Measurements from ENCODE around the gene PRKCB.

Gene PRKCB

GRCh38 chr16:23867566-23867965 lies 31.8 kb downstream of the PRKCB start:
- no peak for DNase-seq

GRCh38 chr16:23868136-23868535 lies 32.4 kb downstream of the PRKCB start:
- DNase-seq = no peak

GRCh38 chr16:23869052-23869451 lies 33.3 kb downstream of the PRKCB start:
- no peak for DNase-seq

- no peak for DNase-seq
Observed at GRCh38 chr16:23871924-23872323, 36.1 kb downstream of the PRKCB start.

GRCh38 chr16:23874613-23875294 lies 39.0 kb downstream of the PRKCB start:
- no peak for DNase-seq

GRCh38 chr16:23876256-23876896 lies 40.6 kb downstream of the PRKCB start:
- no peak for DNase-seq

GRCh38 chr16:23877107-23878070 lies 41.6 kb downstream of the PRKCB start:
- no peak for DNase-seq

GRCh38 chr16:23879735-23880373 lies 44.1 kb downstream of the PRKCB start:
- DNase-seq = no peak

GRCh38 chr16:23889189-23889588 lies 53.4 kb downstream of the PRKCB start:
- no peak for DNase-seq

- DNase-seq = no peak
Observed at GRCh38 chr16:23893986-23894385, 58.2 kb downstream of the PRKCB start.

- DNase-seq = no peak
Observed at GRCh38 chr16:23895052-23895451, 59.3 kb downstream of the PRKCB start.

- no peak for DNase-seq
Observed at GRCh38 chr16:23896832-23897821, 61.3 kb downstream of the PRKCB start.

- DNase-seq = no peak
Observed at GRCh38 chr16:23898682-23899430, 63.1 kb downstream of the PRKCB start.

- no peak for DNase-seq
Observed at GRCh38 chr16:23899869-23900268, 64.1 kb downstream of the PRKCB start.

- DNase-seq = no peak
Observed at GRCh38 chr16:23900480-23901177, 64.8 kb downstream of the PRKCB start.

- DNase-seq = no peak
Observed at GRCh38 chr16:23901178-23902033, 65.6 kb downstream of the PRKCB start.

GRCh38 chr16:23902034-23902747 lies 66.4 kb downstream of the PRKCB start:
- DNase-seq = no peak

- DNase-seq = no peak
Observed at GRCh38 chr16:23902748-23903414, 67.1 kb downstream of the PRKCB start.
